Calu3 (cell line): Measurements from ENCODE around the gene MRPS24. TPM values are rescaled to one million over a fixed set of nuclear protein-coding genes. Genes with fewer than 3 reads are reported as not detected.

Experiments used
- BruUV-seq: library from RNA; stranded (reverse); fragments of 400-500 nt; replicated peaks from 2 replicates; lab custom pipeline; 2021; lab: Mats Ljungman, UMichigan
- CTCF ChIA-PET: fragments of 300-600 bp; sonication (Branson Sonifier 250); formaldehyde crosslinking; loops from one replicate; lab custom pipeline; 2022; ENCODE audit warnings: antibody characterized with exemption; lab: Charles Lee
- DNase-seq: peaks from one replicate; pipeline ENCODE4 v3.0.0; 2022
- H3K27ac Mint-ChIP-seq: one replicate; pipeline ENCODE4 v1.8.0; 2022; ENCODE audit warnings: mixed read lengths; ENCODE audit not compliant: unreplicated experiment
- H3K27me3 Mint-ChIP-seq: one replicate; pipeline ENCODE4 v1.8.0; 2022; ENCODE audit warnings: mixed read lengths; ENCODE audit not compliant: unreplicated experiment
- H3K36me3 Mint-ChIP-seq: one replicate; pipeline ENCODE4 v1.8.0; 2022; ENCODE audit warnings: mild to moderate bottlenecking, moderate library complexity, mixed read lengths; ENCODE audit not compliant: insufficient read depth, unreplicated experiment
- H3K4me1 Mint-ChIP-seq: one replicate; pipeline ENCODE4 v1.8.0; 2022; ENCODE audit warnings: mild to moderate bottlenecking, low read depth, mixed read lengths; ENCODE audit not compliant: unreplicated experiment
- H3K4me3 Mint-ChIP-seq: one replicate; pipeline ENCODE4 v1.8.0; 2022; ENCODE audit warnings: mild to moderate bottlenecking, low read depth, moderate library complexity, mixed read lengths; ENCODE audit not compliant: unreplicated experiment
- H3K9me3 Mint-ChIP-seq: one replicate; pipeline ENCODE4 v1.8.0; 2022; ENCODE audit warnings: low read depth, mixed read lengths; ENCODE audit not compliant: unreplicated experiment
- intact Hi-C: fragments of 100-400 bp; cut with micrococcal nuclease; formaldehyde crosslinking; loops from one replicate; pipeline ENCODE4 v1.10.0; 2022; ENCODE audit not compliant: unreplicated experiment
- total RNA-seq: library from RNA; stranded (reverse); gene quantifications from 2 replicates; pipeline ENCODE4 v1.2.3, GENCODE V29; 2022
- TF ChIP-seq, protein P1 (sequence below): fragments of 200-600 bp; IDR thresholded peaks from one replicate; pipeline ENCODE4 v1.8.0; 2022; ENCODE audit warnings: antibody characterized with exemption; ENCODE audit not compliant: unreplicated experiment

The MRPS24 gene
- total RNA-seq, 1 experiment from 2014 or later = 182 TPM

DNA sequence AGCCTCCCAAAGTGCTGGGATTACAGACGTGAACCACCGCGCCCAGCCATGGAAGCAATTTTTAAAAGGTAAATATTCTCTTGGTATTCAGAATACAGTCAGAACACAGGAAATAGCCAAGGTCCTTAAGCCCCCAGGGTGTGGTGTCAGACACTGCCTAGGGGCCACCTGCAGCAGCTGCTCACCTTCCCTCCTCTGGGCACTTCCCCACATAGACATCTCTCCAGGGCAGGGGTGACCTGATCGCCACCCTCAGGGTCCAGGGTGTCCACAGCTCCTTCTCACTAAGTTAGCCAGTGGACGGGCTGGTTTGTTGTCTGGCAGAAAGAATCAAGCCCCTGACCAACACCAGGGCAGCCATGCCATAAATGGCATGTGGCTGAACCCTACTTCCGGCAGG is 21.2 kb upstream of the MRPS24 start:
- Mint-ChIP-seq H3K36me3 (peaks cover 17% of the 10 kb centered on the region), H3K9me3 (no peaks in the 10 kb centered on the region), H3K4me3 (no peak overlapping the region), H3K4me1 (peaks cover 29% of the 10 kb centered on the region), H3K27ac (no peak overlapping the region), H3K27me3 (no peaks in the 10 kb centered on the region)
- no TSS peak for BruUV-seq
- CTCF ChIA-PET = no interaction called here
- intact Hi-C loops = no loop called here
- TF ChIP-seq, protein P1, sequence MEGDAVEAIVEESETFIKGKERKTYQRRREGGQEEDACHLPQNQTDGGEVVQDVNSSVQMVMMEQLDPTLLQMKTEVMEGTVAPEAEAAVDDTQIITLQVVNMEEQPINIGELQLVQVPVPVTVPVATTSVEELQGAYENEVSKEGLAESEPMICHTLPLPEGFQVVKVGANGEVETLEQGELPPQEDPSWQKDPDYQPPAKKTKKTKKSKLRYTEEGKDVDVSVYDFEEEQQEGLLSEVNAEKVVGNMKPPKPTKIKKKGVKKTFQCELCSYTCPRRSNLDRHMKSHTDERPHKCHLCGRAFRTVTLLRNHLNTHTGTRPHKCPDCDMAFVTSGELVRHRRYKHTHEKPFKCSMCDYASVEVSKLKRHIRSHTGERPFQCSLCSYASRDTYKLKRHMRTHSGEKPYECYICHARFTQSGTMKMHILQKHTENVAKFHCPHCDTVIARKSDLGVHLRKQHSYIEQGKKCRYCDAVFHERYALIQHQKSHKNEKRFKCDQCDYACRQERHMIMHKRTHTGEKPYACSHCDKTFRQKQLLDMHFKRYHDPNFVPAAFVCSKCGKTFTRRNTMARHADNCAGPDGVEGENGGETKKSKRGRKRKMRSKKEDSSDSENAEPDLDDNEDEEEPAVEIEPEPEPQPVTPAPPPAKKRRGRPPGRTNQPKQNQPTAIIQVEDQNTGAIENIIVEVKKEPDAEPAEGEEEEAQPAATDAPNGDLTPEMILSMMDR = no peak
- no peak for DNase-seq

DNA sequence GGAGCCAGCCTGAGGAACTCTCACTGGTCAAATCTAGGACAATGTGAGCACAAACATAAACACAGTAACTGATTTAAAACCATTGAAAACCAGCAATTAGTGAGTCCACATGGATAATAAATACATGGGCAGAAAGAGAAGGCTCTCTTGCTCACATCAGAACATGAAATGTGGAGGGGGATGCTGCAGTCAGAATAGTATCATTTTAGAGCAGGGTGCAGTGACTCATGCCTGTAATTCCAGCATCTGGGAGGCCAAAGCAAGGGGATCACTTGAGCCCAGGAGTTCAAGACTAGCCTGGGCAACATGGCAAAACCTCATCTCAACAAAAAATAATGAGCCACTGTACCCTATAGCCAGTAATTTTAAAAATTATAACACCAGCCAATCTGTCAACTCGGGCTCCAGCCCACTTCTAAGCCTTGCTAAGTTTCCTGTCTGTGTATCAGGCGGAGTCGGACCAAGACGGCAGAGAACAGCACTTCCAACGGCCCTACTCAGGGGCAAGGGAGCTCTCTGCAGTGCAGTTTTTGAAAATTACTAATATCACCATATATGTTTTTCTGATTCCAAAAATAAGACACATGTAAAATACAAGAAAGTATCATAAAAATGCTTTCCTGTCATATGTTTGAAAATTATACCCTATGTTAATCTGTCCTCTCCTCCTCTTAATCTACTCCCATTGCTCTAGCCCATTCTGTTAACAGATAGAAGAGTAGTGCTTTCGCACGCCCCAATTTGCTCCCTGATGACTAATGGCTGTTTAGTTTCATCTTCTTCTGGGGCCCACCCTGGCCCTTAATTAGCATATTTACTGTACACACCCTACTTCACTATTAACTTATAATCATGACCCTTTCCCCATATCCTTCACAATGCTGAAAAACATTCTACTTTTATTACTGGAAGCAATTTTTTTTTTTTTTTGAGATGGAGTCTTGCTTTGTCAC is 20.0 kb upstream of the MRPS24 start:
- CTCF ChIA-PET = no interaction called here
- H3K27ac Mint-ChIP-seq = no peak overlapping the region

GRCh38 chr7:43884617-43885016 is 15.3 kb upstream of the MRPS24 start:
- no TSS peak for BruUV-seq
- H3K27me3 Mint-ChIP-seq = no peaks in the 10 kb centered on the region
- peaks cover 11% of the 10 kb centered on the region for H3K4me1 Mint-ChIP-seq
- no peaks in the 10 kb centered on the region for H3K9me3 Mint-ChIP-seq
- DNase-seq = no peak
- H3K4me3 Mint-ChIP-seq = no peak overlapping the region
- intact Hi-C loops = no loop called here
- CTCF ChIA-PET = interaction anchor here (0.7 kb wide), 1 partner anchor 21 kb away, joined by 4 read pairs; no protein-coding TSS in a partner anchor
- H3K36me3 Mint-ChIP-seq = peaks cover 44% of the 10 kb centered on the region
- TF ChIP-seq, protein P1 = no peak
- H3K27ac Mint-ChIP-seq = no peak overlapping the region

More for the DNA sequence above, 20.0 kb upstream of the MRPS24 start:
- Mint-ChIP-seq H3K4me1 (peaks cover 29% of the 10 kb centered on the region), H3K36me3 (peaks cover 21% of the 10 kb centered on the region), H3K9me3 (no peaks in the 10 kb centered on the region), H3K4me3 (no peak overlapping the region), H3K27me3 (no peaks in the 10 kb centered on the region)
- BruUV-seq = no TSS peak
- TF ChIP-seq, protein P1 = no peak
- no peak for DNase-seq
- intact Hi-C loops = no loop called here

- TF ChIP-seq, protein P1 = no peak
- Mint-ChIP-seq H3K27ac (no peak overlapping the region), H3K36me3 (peaks cover 41% of the 10 kb centered on the region), H3K4me3 (no peak overlapping the region), H3K27me3 (no peaks in the 10 kb centered on the region), H3K9me3 (no peaks in the 10 kb centered on the region), H3K4me1 (peaks cover 7% of the 10 kb centered on the region)
- no peak for DNase-seq
- intact Hi-C loops = no loop called here
- no TSS peak for BruUV-seq
- CTCF ChIA-PET = interaction anchor here (0.7 kb wide), 1 partner anchor 21 kb away, joined by 4 read pairs; no protein-coding TSS in a partner anchor
These were observed 14.9 kb upstream of the MRPS24 start for GRCh38 chr7:43884209-43884608.
